ENCODE results near the gene CHD8.
"Not testable (repeated sequence)": the region's sequence is repeated elsewhere in the genome, so short reads cannot be mapped to it uniquely, and the experiment has no call there.

Gene CHD8

GRCh38 chr14:21382095-21382494, 73.8 kb downstream of the CHD8 start:
- DNase-seq (ENCODE audit: low read depth, low spot score): no peak
- H3K4me3 ChIP-seq (ENCODE audit: low read length): peak overlapping the region; percentile 81

GRCh38 chr14:21379338-21379737, 76.6 kb downstream of the CHD8 start:
- no peak for DNase-seq (ENCODE audit: low read depth, low spot score)
- no peak overlapping the region for H3K4me3 ChIP-seq (ENCODE audit: low read length)

GRCh38 chr14:21373980-21374379, 81.9 kb downstream of the CHD8 start:
- no peak overlapping the region for H3K4me3 ChIP-seq (ENCODE audit: low read length)
- no peak for DNase-seq (ENCODE audit: low read depth, low spot score)

GRCh38 chr14:21372814-21373213, 83.1 kb downstream of the CHD8 start:
- not testable (repeated sequence) for DNase-seq (ENCODE audit: low read depth, low spot score); H3K4me3 ChIP-seq (ENCODE audit: low read length)

- H3K4me3 ChIP-seq (ENCODE audit: low read length): no peak overlapping the region
- DNase-seq (ENCODE audit: low read depth, low spot score): no peak
Measured at GRCh38 chr14:21369949-21370679, 85.8 kb downstream of the CHD8 start.

GRCh38 chr14:21367582-21368144, 88.3 kb downstream of the CHD8 start:
- H3K4me3 ChIP-seq (ENCODE audit: low read length): no peak overlapping the region
- DNase-seq (ENCODE audit: low read depth, low spot score): no peak

GRCh38 chr14:21356511-21356910, 99.4 kb downstream of the CHD8 start:
- DNase-seq (ENCODE audit: low read depth, low spot score): no peak
- no peak overlapping the region for H3K4me3 ChIP-seq (ENCODE audit: low read length)

- DNase-seq (ENCODE audit: low read depth, low spot score): no peak
Measured at GRCh38 chr14:21352587-21352986, 103.3 kb downstream of the CHD8 start.

GRCh38 chr14:21350539-21350938, 105.4 kb downstream of the CHD8 start:
- no peak overlapping the region for H3K4me3 ChIP-seq (ENCODE audit: low read length)
- no peak for DNase-seq (ENCODE audit: low read depth, low spot score)

More at GRCh38 chr14:21352587-21352986, 103.3 kb downstream of the CHD8 start:
- H3K4me3 ChIP-seq (ENCODE audit: low read length): no peak overlapping the region

- H3K4me3 ChIP-seq (ENCODE audit: low read length): no peak overlapping the region
Measured at GRCh38 chr14:21347201-21347600, 108.7 kb downstream of the CHD8 start.

GRCh38 chr14:21346532-21347135, 109.3 kb downstream of the CHD8 start:
- no peak overlapping the region for H3K4me3 ChIP-seq (ENCODE audit: low read length)
- DNase-seq (ENCODE audit: low read depth, low spot score): no peak

More at GRCh38 chr14:21347201-21347600, 108.7 kb downstream of the CHD8 start:
- DNase-seq (ENCODE audit: low read depth, low spot score): no peak

GRCh38 chr14:21343035-21343794, 112.7 kb downstream of the CHD8 start:
- H3K4me3 ChIP-seq (ENCODE audit: low read length): no peak overlapping the region
- DNase-seq (ENCODE audit: low read depth, low spot score): no peak

Data from Jurkat, Clone E6-1 (cell line).